HEK293T (cell line): ENCODE results near the gene HOXD4.

Source experiments
- NFRKB ChIP-seq: fragments of 450-650 bp; IDR thresholded peaks from 2 replicates; pipeline ENCODE4 v1.6.1; 2016; ENCODE audit warnings: mild to moderate bottlenecking, moderate library complexity
- PKNOX1 ChIP-seq: fragments of 450-650 bp; IDR thresholded peaks from 2 replicates; pipeline ENCODE4 v1.6.1; 2016
- SP1 ChIP-seq: fragments of 450-650 bp; IDR thresholded peaks from 2 replicates; pipeline ENCODE4 v1.6.1; 2017
- SUZ12 ChIP-seq: fragments of 450-650 bp; IDR thresholded peaks from 2 replicates; pipeline ENCODE4 v1.6.1; 2016; ENCODE audit warnings: mild to moderate bottlenecking
- ZNF384 ChIP-seq: fragments of 450-650 bp; IDR thresholded peaks from 2 replicates; pipeline ENCODE4 v1.6.1; 2016

GRCh38 chr2:176146101-176146500 lies 5.2 kb upstream of the HOXD4 start:
- TF ChIP-seq SUZ12 (no peak), SP1 (no peak), PKNOX1 (peak; percentile 96), ZNF384 (no peak), NFRKB (no peak)
